SIG-M5 (cell line): Measurements from ENCODE around the gene CEMIP.
"Not testable (repeated sequence)": the region's sequence is repeated elsewhere in the genome, so short reads cannot be mapped to it uniquely, and the experiment has no call there.

Source experiments
- DNase-seq: peaks from one replicate; lab custom pipeline; 2025; lab: John Stamatoyannopoulos, UW

The CEMIP gene

DNA sequence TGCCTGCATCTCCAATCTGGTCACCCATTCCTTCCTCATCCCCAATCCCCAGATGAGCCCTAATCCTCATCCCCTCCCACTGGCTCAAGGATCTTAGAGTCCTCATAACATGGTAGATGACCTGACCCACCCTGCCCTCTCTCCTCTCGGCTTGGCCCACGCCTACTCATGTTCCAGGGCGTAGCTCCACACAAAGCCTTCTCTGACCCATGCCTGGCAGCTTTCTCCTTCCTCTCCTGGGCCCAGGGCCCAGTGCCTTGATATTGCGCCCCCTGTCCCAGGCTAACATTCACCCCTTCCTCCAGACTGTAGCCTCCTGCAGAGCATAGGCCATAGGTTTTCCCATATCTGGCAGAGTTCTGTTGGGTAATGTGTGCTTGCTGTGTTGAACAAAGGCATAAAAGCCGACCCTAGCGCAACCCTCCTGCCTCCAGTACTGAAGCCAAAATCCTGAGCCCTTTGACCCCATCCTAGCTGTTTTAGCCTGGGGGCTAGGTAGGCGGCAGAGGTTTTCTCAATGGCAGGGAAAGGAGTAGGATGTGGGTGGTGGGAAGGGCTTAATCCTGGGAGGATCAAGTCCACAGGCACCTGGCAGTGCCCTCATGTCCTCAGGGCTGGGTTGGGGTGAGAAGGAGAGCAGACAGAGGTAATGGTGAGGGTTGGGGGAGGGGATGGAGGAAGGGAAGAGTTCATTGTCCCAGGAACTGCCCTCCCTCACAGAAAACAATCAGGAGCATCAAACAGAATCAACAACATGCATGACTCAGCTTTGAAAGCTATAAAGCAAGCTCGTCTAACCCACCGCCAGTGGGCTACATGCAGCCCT, 175.0 kb downstream of the CEMIP start:
- DNase-seq = no peak

DNA sequence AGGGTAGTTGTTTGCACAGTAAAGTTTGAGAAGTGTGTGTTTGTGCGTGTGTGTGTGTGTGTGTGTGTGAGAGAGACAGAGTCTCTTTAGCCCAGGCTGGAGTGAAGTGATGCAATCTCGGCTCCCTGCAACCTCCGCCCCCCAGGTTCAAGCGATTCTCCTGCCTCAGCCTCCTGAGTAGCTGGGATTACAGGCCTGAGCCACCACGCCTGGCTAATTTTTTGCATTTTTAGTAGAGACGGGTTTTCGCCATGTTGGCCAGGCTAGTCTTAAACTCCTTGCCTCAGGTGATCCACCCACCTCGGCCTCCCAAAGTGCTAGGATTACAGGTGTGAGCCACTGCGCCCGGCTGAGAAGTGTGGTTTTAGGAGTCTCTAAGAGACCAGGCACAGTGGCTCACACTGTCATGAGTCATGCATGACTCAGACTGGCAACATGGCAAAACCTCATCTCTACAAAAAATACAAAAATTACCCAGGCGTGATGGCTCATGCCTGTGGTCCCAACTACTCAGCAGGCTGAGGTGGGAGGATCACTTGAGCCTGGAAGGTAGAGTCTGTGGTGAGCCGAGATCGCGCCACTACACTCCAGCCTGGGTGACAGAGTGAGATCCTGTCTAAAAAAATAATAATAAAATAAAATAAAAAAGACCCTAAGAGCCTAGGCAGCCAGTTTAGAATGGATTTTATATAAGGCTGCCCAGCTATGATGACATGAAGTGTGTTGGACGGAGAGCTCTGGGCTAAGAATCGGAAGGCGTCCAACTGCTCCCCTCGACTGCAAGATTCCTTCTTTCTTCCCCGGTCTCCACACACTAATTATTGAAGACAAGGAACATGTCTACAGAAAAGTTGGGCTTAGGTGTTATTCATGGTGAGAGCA, 176.6 kb downstream of the CEMIP start:
- DNase-seq = peak; percentile 23

DNA sequence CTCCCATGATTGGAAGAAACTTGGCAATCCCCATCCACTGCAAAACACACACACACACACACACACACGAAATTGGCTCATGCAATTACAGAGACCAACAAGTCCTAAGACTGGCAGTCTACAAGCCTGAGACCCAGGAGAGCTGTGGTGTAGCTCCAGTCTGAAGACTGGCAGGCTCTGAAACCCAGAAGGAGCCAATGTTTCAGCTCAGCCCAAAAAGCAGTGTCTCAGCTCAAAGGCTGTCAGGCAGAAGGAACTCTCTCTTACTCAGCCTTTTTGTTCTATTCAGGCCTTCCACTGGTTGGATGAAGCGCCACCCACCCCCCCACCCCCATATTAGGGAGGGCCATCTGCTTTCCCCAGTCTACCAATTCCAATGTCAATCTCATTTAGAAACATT, 178.4 kb downstream of the CEMIP start:
- no peak for DNase-seq

- DNase-seq = no peak
These were observed 178.8 kb downstream of the CEMIP start for GRCh38 chr15:80957976-80958375.

GRCh38 chr15:80958818-80959495, 179.8 kb downstream of the CEMIP start:
- no peak for DNase-seq

GRCh38 chr15:80965454-80965853, 186.3 kb downstream of the CEMIP start:
- not testable (repeated sequence) for DNase-seq

GRCh38 chr15:80966431-80967197, 187.4 kb downstream of the CEMIP start:
- no peak for DNase-seq

- no peak for DNase-seq
These were observed 188.3 kb downstream of the CEMIP start for GRCh38 chr15:80967451-80967850.

DNA sequence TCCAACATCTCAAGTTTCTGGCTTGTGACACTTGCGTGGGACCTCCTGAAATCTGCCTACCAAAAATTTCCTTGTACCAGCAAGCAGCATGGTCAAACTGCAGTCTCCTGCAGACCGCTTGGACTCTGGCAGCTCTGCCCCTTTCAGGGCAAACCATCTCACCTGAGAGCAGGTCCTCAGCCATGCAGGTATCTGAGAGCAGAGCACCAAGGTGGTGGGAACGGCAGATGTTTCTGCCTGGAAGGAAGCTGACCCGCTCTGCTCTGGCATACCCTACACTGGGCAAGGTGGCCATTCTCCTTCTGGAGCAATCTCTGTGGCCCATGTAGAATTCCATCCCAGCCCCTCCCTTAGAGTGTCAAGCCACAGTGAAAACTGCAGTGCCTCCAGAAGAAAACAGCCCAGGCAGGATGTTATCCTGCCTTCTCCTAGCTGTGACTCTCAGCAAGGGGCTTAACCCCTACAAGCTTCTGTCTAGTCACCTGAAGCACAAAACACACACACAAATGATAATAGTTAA, 188.9 kb downstream of the CEMIP start:
- no peak for DNase-seq

DNA sequence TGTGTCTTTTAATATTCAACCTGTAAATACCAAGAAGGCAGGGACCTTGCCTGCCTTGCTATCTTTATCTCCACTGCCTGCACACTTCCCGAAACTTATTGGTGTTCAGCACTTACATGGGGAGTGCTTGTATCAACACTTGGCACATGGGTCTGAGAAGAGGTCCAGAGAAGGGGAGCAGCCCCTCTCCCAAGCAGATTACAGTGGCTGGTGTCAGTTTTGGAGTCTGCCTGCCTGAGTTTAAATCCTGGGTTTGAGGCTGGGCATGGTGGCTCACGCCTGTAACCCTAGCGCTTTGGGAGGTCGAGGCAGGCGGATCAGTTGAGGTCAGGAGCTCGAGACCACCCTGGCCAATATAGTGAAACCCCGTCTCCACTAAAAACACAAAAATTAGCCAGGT, 190.1 kb downstream of the CEMIP start:
- no peak for DNase-seq

DNA sequence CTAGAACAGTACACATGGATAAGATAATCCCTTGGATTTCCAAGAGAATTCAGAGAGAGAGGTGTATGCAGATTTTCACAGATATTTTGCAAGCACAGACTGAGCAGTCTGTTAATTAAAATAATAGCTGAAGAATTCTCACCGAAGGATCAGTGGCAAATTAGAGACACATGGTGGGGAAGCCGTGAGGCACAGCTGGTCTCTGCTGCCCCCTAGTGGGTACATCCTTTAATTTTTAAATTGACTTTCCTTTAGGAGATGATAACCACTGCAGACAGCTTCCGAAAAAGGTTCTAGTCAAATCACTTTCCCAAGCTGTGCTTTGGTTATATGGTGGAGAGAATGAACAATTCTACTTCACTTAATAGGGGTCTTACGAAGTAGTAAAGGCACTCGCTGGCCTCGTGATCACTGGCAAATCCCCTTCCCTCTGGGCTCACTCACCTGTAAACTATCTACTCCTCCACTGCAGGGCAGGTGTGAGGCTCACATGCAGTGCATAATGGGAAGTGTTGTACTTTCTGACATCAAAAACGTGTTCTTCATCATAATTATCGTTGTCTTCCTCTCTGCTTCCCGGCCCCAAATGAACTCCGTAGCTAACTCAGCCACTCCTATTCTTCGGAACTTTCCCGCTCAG, 191.0 kb downstream of the CEMIP start:
- no peak for DNase-seq

DNA sequence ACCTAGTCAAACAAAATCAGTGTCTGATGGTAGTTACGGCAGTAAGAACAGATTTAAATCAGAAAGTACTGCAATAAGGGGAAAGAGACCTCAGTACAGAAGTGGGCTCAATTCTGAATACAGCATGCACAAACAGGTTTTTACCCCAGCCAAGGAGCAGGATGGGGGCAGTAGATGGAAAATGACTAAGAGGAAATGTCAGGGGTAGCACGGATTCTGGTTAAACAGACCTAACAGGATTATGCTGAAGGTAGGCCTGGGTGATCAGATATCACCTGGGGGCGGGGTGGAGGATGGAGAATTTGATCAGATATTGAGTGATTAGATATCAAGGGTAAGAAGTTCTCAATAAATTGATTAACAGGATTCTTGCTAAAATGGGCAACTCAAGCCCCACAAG, 191.5 kb downstream of the CEMIP start:
- DNase-seq = no peak

GRCh38 chr15:80971143-80971542, 192.0 kb downstream of the CEMIP start:
- DNase-seq = no peak

- DNase-seq = no peak
These were observed 193.1 kb downstream of the CEMIP start for GRCh38 chr15:80972276-80972675.

- no peak for DNase-seq
These were observed 195.7 kb downstream of the CEMIP start for GRCh38 chr15:80974914-80975313.

GRCh38 chr15:80976851-80977250, 197.7 kb downstream of the CEMIP start:
- DNase-seq = no peak

GRCh38 chr15:80977627-80978036, 198.5 kb downstream of the CEMIP start:
- DNase-seq = no peak

GRCh38 chr15:80978685-80979329, 199.6 kb downstream of the CEMIP start:
- DNase-seq = no peak

- DNase-seq = no peak
These were observed 200.5 kb downstream of the CEMIP start for GRCh38 chr15:80979538-80980200.

DNA sequence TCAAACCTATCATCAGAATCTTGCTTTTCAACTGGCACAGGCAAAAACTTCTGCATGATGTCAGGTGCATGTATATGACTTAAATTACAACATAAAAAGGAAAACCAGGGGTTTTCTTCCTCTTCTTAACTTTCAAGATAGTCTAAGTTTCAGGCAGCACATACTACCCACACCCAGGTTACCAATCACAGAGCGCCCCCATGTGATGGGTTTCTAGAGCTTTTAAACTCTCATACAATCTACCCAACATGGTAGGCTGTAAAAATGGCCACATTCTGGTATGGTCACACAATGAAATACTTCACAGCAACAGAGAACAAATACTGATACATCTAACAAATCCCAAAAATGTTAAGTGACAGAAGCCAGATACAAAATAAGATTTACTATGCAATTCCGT, 203.0 kb downstream of the CEMIP start:
- DNase-seq = no peak
